GM10266 (cell line): ENCODE results near the gene SDHAF3.
"Not testable (repeated sequence)": the region's sequence is repeated elsewhere in the genome, so short reads cannot be mapped to it uniquely, and the experiment has no call there.

Source experiments
- DNase-seq: peaks from one replicate; pipeline ENCODE4 v3.0.0; 2012; ENCODE audit errors: extremely low spot score
- TF ChIP-seq, protein P1 (sequence below): IDR thresholded peaks from 2 replicates; pipeline ENCODE4 v1.5.1; 2012; ENCODE audit warnings: mild to moderate bottlenecking, low read depth; ENCODE audit not compliant: control insufficient read depth, insufficient read depth; ENCODE audit errors: missing control alignments

The SDHAF3 gene

DNA sequence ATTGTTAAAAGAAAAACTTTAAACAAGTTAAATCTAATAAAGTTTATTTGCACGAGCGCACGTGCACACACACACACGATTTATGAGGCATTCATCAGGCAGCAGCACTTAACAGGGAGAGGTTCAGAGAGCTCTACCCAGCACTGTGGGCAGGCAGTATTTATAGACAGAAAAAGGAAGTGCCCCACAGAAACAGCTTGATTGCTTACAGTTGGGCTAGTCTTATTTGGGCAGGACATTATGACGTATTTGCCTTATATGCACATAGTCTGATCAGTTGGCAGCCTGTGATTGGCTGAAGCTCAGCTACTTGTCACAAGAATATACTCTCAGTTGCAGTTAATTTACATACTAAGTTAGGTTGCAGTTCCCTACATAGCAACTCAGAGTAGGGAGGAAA lies 1.2 kb upstream of the SDHAF3 start:
- TF ChIP-seq, protein P1, sequence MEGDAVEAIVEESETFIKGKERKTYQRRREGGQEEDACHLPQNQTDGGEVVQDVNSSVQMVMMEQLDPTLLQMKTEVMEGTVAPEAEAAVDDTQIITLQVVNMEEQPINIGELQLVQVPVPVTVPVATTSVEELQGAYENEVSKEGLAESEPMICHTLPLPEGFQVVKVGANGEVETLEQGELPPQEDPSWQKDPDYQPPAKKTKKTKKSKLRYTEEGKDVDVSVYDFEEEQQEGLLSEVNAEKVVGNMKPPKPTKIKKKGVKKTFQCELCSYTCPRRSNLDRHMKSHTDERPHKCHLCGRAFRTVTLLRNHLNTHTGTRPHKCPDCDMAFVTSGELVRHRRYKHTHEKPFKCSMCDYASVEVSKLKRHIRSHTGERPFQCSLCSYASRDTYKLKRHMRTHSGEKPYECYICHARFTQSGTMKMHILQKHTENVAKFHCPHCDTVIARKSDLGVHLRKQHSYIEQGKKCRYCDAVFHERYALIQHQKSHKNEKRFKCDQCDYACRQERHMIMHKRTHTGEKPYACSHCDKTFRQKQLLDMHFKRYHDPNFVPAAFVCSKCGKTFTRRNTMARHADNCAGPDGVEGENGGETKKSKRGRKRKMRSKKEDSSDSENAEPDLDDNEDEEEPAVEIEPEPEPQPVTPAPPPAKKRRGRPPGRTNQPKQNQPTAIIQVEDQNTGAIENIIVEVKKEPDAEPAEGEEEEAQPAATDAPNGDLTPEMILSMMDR, result no peak
- DNase-seq, result no peak

DNA sequence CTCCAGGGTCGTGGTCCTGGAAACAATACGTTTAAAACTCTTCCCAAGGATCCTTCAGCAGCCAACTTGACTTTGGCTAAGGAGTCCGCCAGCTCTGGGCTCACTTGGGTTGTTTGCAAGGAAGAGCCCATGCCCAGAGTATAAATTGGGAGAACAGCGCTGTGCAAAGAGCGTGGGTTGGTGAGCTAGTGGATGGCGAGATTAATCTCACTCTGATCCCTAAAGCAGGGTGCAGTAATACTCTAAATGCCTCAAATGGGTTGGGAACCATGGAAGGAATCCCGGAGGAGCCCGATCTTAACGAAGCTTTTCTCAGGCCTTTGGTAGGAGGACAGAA lies 495 bp upstream of the SDHAF3 start:
- DNase-seq, result no peak
- TF ChIP-seq, protein P1, result no peak

DNA sequence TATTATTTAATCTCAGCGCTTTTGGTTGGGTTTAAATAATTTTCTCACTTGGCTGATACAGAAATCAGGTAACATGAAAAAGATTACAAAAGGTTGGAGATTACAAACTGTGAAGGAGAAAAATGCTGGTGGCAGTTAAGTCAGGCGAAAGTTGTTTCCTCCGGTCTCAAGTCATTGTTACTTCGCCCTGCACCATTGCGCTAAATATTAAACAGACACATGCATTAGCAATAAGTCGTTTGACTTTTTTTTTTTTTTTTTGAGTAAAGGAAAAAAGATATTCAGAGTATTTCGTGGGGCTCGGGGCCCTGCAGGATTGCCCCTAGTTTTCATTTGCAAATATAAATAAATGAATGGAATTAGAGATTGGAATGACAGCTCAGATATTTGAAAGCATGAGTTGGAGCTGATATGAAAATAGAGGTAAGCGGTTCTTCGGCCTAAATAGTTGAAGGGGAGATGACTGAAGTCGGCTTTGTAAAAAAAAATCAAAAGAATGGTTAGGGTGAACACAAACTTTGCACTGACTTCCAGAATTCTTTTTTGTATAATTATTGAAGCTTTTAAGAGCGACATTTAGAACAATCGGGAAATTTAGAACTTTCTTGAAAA lies 914 bp downstream of the SDHAF3 start:
- TF ChIP-seq, protein P1, result no peak
- DNase-seq, result no peak

DNA sequence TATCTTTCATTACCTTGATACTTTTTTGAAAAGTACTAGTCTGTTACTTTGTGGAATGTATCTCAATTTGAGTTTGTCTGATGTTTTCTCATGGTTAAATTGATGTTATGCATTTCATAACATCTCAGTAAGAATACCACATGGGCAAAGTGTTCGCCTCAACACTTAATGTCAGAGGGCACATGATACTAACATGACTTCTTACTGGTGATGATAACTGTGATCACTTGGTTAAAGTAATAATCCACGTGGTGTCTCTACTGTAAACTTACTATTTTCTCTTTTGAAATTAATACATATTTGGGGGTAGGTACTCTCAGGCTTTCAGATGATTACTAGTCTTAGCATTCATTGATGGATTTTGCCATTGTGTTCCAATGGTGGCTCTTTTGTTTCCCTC lies 2.2 kb downstream of the SDHAF3 start:
- TF ChIP-seq, protein P1, result no peak
- no peak for DNase-seq

DNA sequence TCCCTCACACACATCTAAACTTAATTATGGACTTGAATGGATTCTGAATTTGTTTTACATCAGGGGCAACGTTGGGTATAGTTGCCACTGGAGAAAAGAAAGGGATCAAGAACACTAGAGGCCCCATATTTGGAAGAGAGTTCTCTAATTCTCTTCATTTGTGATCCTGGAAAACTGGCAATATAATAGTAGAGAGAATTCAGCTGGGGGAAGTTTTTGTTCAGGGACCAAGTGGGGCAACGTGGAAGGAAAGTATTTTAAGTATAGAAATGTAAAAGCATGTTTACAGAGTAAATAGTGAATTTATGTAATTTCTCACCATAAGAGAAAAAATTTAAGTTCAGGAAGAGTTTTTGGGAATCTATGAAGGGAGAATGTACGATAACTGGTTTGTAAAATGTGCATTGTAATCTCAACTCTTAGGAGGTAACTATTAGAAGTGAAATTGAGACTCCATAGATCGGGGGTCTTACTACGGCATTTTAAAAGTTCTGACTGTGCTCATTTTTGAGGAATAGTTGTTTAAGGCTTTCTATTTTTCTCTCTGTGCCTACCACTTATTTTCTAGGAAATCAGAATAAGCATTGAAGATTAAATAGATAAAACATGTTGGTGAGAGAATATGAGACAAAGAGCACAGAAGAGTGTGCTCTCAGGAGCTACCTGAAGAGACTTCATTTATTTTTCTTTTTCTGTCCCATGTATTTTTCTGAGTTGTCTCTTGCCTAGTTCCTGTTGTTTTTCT lies 3.4 kb downstream of the SDHAF3 start:
- no peak for DNase-seq
- TF ChIP-seq, protein P1, result no peak

DNA sequence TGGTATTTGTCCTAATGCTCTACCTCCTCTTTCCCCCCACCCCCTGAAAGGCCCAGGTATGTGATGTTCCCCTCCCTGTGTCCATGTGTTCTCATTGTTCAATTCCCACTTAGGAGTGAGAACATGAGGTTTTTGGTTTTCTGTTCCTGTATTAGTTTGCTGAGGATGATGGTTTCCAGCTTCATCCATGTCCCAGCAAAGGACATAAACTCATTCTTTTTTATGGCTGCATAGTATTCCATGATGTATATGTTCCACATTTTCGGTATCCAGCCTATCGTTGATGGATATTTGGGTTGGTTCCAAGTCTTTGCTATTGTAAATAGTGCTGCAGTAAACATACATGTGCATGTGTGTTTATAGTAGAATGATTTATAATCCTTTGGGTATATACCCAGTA lies 5.6 kb downstream of the SDHAF3 start:
- not testable (repeated sequence) for DNase-seq

DNA sequence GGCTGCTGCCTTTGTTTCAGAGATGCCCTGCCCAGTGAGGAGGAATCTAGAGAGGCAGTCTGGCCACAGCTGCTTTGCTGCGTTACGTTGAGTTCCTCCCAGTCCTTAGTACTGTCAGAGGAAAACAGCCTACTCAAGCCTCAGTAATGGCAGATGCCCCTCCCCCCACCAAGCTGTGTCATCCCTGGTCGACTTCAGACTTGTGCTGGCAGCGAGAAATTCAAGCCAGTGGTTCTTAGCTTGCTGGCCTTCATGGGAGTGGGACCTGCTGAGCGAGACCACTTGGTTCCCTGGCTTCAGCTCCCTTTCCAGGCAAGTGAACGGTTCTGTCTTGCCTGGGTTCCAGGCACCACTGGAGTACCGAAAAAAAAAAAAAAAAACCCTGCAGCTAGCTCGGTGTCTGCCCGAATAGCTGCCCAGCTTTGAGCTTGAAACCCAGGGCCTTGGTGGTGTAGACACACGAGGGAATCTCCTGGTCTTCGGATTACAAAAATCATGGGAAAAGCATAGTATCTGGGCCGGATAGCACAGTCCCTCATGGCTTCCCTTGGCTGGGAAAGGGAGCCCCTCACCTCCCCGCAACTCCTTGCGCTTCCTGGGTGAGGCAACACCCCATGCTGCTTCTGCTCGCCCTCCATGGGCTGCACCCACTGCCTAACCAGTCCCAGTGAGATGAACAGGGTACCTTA lies 9.1 kb downstream of the SDHAF3 start:
- TF ChIP-seq, protein P1, result no peak
- no peak for DNase-seq
